Liver (tissue), 9 donors: Measurements from ENCODE around the gene CHRM3. TPM values are rescaled to one million over a fixed set of nuclear protein-coding genes. Genes with fewer than 3 reads are reported as not detected.

Experiments used
- DNase-seq: peaks from one replicate; pipeline ENCODE4 v3.0.0-alpha.2; 2017; ENCODE audit warnings: low spot score
- H3K27ac ChIP-seq, 2 donors: one replicate each; pipeline ENCODE4 v1.7.0; 2013; ENCODE audit warnings: inconsistent platforms in 2 of 2, low read length in 2 of 2, control low read depth in 1 of 2, low read depth in 1 of 2, mild to moderate bottlenecking in 1 of 2
- H3K27me3 ChIP-seq, 4 donors: one replicate each; pipeline versions ENCODE4 v1.6.1 to v1.7.0; 2013; ENCODE audit warnings: low read length in 3 of 4, inconsistent platforms in 1 of 4, mild to moderate bottlenecking in 1 of 4, moderate library complexity in 1 of 4; ENCODE audit not compliant: control insufficient read depth in 4 of 4, insufficient read depth in 4 of 4
- H3K36me3 ChIP-seq, 4 donors: one replicate each; pipeline versions ENCODE4 v1.6.1 to v1.7.0; 2013; ENCODE audit warnings: low read length in 3 of 4, mild to moderate bottlenecking in 3 of 4, low read depth in 1 of 4, moderate library complexity in 1 of 4; ENCODE audit not compliant: control insufficient read depth in 4 of 4, insufficient read depth in 3 of 4
- H3K4me1 ChIP-seq, 4 donors: one replicate each; pipeline versions ENCODE4 v1.6.1 to v1.7.0; 2013; ENCODE audit warnings: low read length in 3 of 4, mild to moderate bottlenecking in 3 of 4, moderate library complexity in 1 of 4; ENCODE audit not compliant: control insufficient read depth in 4 of 4, insufficient read depth in 4 of 4
- H3K4me3 ChIP-seq, 3 donors: one replicate each; pipeline versions ENCODE4 v1.6.1 to v1.7.0; 2013; ENCODE audit warnings: low read length in 3 of 3, control low read depth in 1 of 3, low read depth in 1 of 3, mild to moderate bottlenecking in 1 of 3
- H3K9ac ChIP-seq, 2 donors: one replicate each; pipeline ENCODE4 v1.7.0; 2013; ENCODE audit warnings: low read length in 2 of 2, mild to moderate bottlenecking in 2 of 2, moderate library complexity in 2 of 2, control low read depth in 1 of 2, low read depth in 1 of 2
- H3K9me3 ChIP-seq, 4 donors: one replicate each; pipeline versions ENCODE4 v1.6.1 to v1.7.0; 2013; ENCODE audit warnings: low read length in 3 of 4; ENCODE audit not compliant: control insufficient read depth in 4 of 4
- EGR1 ChIP-seq, 2 donors: IDR thresholded peaks; 2 replicates each; pipeline ENCODE4 v1.6.1; 2016 to 2018; ENCODE audit warnings: antibody characterized with exemption in 2 of 2, low read depth in 2 of 2
- FOXA2 ChIP-seq: IDR thresholded peaks from 2 replicates; pipeline ENCODE4 v1.6.1; 2016; ENCODE audit warnings: antibody characterized with exemption
- GABPA ChIP-seq, 2 donors: IDR thresholded peaks in 1 of 2; conservative IDR thresholded peaks in 1 of 2; 2 replicates each; pipeline ENCODE4 v1.6.1; 2016; ENCODE audit warnings: antibody characterized with exemption in 2 of 2, mild to moderate bottlenecking in 1 of 2, moderate library complexity in 1 of 2
- HNF4A ChIP-seq, 2 donors: conservative IDR thresholded peaks; 2 replicates each; pipeline ENCODE4 v1.6.1; 2016; ENCODE audit warnings: antibody characterized with exemption in 2 of 2, mild to moderate bottlenecking in 2 of 2
- HNF4G ChIP-seq: IDR thresholded peaks from 2 replicates; pipeline ENCODE4 v1.6.1; 2016; ENCODE audit warnings: antibody characterized with exemption
- JUND ChIP-seq, 2 donors: IDR thresholded peaks; 2 replicates each; pipeline ENCODE4 v1.6.1; 2016; ENCODE audit warnings: antibody characterized with exemption in 2 of 2
- NR2F2 ChIP-seq: IDR thresholded peaks from 2 replicates; pipeline ENCODE4 v1.6.1; 2016; ENCODE audit warnings: antibody characterized with exemption
- RAD21 ChIP-seq, 2 donors: IDR thresholded peaks; 2 replicates each; pipeline ENCODE4 v1.6.1; 2016; ENCODE audit warnings: antibody characterized with exemption in 2 of 2, mild to moderate bottlenecking in 2 of 2
- RXRA ChIP-seq, 2 donors: IDR thresholded peaks; 2 replicates each; pipeline ENCODE4 v1.6.1; 2017 to 2018; ENCODE audit warnings: antibody characterized with exemption in 2 of 2, mild to moderate bottlenecking in 1 of 2
- SP1 ChIP-seq: IDR thresholded peaks from 2 replicates; pipeline ENCODE4 v1.6.1; 2018; ENCODE audit warnings: antibody characterized with exemption, mild to moderate bottlenecking
- TAF1 ChIP-seq: conservative IDR thresholded peaks from 2 replicates; pipeline ENCODE4 v1.6.1; 2016; ENCODE audit warnings: antibody characterized with exemption, mild to moderate bottlenecking
- WGBS: extraction: QIAGEN DNeasy Blood & Tissue Kit; methylation state at CpG from one replicate; pipeline ENCODE4 v1.1.7; 2013; 5-methylcytosine and 5-hydroxymethylcytosine counted together
- polyA plus RNA-seq, 2 donors: library from polyadenylated mRNA; stranded (reverse) in 1 of 2; unstranded in 1 of 2; fragments of 200-250 nt in 1 of 2; fragments of >200 nt in 1 of 2; fragmentation: Nextera tagmentation in 1 of 2; extraction: Ambion mirVana in 1 of 2; gene quantifications; one replicate each; pipeline versions ENCODE4 v1.2.1 to v1.2.3, GENCODE V29; 2013 to 2015
- total RNA-seq, 2 donors: library from RNA; depleted of rRNA; stranded (reverse); fragments of >200 nt; gene quantifications; one replicate each; pipeline ENCODE4 v1.2.3, GENCODE V29; 2014
- TF ChIP-seq, protein P1 (sequence below): IDR thresholded peaks from 2 replicates; pipeline ENCODE4 v1.6.1; 2016; ENCODE audit warnings: antibody characterized with exemption
- TF ChIP-seq, protein P2 (sequence below): IDR thresholded peaks from 2 replicates; pipeline ENCODE4 v1.6.1; 2016; ENCODE audit warnings: antibody characterized with exemption
- TF ChIP-seq, protein P3 (sequence below): fragments of 150-350 bp; IDR thresholded peaks from 2 replicates; pipeline ENCODE4 v1.5.1; 2017; ENCODE audit warnings: improper control_type of control experiment, low read depth, low read length; ENCODE audit not compliant: missing input control
- TF ChIP-seq, protein P4 (sequence below): IDR thresholded peaks from 2 replicates; pipeline ENCODE4 v1.6.1; 2016; ENCODE audit warnings: antibody characterized with exemption, mild to moderate bottlenecking
- donor health status: healthy.
- donor health status: healthy.
- donor health status: healthy.
- donor health status: healthy.
- donor health status: healthy.

CHRM3 gene
- total and polyA plus RNA-seq, 4 donors, result 0.09 to 2.3 (median 0.76) TPM

DNA sequence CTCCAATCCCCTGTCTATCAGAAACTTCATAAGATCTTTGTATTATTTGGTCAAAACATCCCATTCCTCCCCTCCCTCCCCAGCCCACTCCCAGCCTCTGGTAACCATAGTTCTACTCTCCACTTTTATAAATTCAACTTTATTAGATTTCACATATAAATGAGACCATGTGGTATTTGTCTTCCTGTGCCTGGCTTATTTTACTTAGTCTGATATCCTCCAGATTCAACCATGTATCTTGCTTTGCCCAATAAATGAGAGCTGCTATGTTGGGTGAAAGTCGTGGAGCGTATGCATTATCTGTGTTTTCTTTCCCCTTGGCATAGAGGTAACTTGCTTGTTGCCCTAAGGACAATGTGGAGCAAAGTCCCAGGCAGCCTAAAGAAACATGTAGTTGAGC is 28.5 kb upstream of the CHRM3 start (continued):
- TF ChIP-seq, protein P1, sequence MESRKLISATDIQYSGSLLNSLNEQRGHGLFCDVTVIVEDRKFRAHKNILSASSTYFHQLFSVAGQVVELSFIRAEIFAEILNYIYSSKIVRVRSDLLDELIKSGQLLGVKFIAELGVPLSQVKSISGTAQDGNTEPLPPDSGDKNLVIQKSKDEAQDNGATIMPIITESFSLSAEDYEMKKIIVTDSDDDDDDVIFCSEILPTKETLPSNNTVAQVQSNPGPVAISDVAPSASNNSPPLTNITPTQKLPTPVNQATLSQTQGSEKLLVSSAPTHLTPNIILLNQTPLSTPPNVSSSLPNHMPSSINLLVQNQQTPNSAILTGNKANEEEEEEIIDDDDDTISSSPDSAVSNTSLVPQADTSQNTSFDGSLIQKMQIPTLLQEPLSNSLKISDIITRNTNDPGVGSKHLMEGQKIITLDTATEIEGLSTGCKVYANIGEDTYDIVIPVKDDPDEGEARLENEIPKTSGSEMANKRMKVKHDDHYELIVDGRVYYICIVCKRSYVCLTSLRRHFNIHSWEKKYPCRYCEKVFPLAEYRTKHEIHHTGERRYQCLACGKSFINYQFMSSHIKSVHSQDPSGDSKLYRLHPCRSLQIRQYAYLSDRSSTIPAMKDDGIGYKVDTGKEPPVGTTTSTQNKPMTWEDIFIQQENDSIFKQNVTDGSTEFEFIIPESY, result no peak
- no peak for TF ChIP-seq JUND (IDR thresholded peaks at IDR 0.05)
- TF ChIP-seq, protein P2, sequence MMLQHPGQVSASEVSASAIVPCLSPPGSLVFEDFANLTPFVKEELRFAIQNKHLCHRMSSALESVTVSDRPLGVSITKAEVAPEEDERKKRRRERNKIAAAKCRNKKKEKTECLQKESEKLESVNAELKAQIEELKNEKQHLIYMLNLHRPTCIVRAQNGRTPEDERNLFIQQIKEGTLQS, result no peak
- no peak for TF ChIP-seq RXRA (IDR thresholded peaks at IDR 0.05)
- no peak for TF ChIP-seq FOXA2
- TF ChIP-seq NR2F2, result no peak
- no peak for TF ChIP-seq EGR1 (IDR thresholded peaks at IDR 0.05; ENCODE audit: low read depth in 2 of 2)
- no peak for TF ChIP-seq TAF1
- TF ChIP-seq HNF4G, result no peak

DNA sequence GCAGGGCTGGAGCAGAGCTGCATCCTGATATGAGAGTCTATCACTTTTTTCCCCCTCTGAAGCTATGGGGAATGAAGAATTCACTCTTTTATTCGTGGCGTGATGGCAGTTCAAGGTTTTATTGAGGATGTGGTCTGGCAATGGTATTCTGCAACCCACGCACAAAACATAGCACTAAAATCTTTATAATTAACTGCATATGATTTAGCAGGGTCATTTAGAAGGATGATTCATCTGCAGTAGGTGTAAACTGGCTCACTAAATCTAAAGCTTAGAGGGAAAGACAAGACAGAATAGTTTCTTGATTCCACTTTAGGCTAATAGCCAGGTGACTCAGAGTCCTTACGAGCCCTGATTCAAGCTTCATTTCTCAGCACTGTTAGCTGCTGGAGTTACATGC is 25.0 kb upstream of the CHRM3 start:
- H3K27ac ChIP-seq, result no peak overlapping the region
- no peak overlapping the region for H3K4me3 ChIP-seq
- no peaks in the 10 kb centered on the region for H3K4me1 ChIP-seq
- H3K9me3 ChIP-seq, result no peaks in the 10 kb centered on the region
- peaks cover 0 to 4% (median 0%) of the 10 kb centered on the region in 4 donors for H3K27me3 ChIP-seq
- H3K36me3 ChIP-seq, result no peaks in the 10 kb centered on the region
- TF ChIP-seq, protein P1, result no peak
- TF ChIP-seq HNF4A (conservative IDR thresholded peaks at IDR 0.05), result no peak
- TF ChIP-seq RXRA (IDR thresholded peaks at IDR 0.05), result no peak
- TF ChIP-seq NR2F2, result no peak
- TF ChIP-seq GABPA (IDR thresholded peaks at IDR 0.05 in 1 of 2, conservative IDR thresholded peaks at IDR 0.05 in 1 of 2), result no peak
- no peak for TF ChIP-seq FOXA2
- no peak for TF ChIP-seq SP1
- TF ChIP-seq RAD21 (IDR thresholded peaks at IDR 0.05), result no peak
- TF ChIP-seq, protein P3, sequence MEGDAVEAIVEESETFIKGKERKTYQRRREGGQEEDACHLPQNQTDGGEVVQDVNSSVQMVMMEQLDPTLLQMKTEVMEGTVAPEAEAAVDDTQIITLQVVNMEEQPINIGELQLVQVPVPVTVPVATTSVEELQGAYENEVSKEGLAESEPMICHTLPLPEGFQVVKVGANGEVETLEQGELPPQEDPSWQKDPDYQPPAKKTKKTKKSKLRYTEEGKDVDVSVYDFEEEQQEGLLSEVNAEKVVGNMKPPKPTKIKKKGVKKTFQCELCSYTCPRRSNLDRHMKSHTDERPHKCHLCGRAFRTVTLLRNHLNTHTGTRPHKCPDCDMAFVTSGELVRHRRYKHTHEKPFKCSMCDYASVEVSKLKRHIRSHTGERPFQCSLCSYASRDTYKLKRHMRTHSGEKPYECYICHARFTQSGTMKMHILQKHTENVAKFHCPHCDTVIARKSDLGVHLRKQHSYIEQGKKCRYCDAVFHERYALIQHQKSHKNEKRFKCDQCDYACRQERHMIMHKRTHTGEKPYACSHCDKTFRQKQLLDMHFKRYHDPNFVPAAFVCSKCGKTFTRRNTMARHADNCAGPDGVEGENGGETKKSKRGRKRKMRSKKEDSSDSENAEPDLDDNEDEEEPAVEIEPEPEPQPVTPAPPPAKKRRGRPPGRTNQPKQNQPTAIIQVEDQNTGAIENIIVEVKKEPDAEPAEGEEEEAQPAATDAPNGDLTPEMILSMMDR, result no peak
- TF ChIP-seq, protein P4, sequence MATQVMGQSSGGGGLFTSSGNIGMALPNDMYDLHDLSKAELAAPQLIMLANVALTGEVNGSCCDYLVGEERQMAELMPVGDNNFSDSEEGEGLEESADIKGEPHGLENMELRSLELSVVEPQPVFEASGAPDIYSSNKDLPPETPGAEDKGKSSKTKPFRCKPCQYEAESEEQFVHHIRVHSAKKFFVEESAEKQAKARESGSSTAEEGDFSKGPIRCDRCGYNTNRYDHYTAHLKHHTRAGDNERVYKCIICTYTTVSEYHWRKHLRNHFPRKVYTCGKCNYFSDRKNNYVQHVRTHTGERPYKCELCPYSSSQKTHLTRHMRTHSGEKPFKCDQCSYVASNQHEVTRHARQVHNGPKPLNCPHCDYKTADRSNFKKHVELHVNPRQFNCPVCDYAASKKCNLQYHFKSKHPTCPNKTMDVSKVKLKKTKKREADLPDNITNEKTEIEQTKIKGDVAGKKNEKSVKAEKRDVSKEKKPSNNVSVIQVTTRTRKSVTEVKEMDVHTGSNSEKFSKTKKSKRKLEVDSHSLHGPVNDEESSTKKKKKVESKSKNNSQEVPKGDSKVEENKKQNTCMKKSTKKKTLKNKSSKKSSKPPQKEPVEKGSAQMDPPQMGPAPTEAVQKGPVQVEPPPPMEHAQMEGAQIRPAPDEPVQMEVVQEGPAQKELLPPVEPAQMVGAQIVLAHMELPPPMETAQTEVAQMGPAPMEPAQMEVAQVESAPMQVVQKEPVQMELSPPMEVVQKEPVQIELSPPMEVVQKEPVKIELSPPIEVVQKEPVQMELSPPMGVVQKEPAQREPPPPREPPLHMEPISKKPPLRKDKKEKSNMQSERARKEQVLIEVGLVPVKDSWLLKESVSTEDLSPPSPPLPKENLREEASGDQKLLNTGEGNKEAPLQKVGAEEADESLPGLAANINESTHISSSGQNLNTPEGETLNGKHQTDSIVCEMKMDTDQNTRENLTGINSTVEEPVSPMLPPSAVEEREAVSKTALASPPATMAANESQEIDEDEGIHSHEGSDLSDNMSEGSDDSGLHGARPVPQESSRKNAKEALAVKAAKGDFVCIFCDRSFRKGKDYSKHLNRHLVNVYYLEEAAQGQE, result no peak
- 63% methylated on average over 4 of the region's 4 CpGs for WGBS
- no peak overlapping the region for H3K9ac ChIP-seq
- DNase-seq, result no peak
